Measurements from ENCODE around the gene PPP1R16B.

PPP1R16B gene

DNA sequence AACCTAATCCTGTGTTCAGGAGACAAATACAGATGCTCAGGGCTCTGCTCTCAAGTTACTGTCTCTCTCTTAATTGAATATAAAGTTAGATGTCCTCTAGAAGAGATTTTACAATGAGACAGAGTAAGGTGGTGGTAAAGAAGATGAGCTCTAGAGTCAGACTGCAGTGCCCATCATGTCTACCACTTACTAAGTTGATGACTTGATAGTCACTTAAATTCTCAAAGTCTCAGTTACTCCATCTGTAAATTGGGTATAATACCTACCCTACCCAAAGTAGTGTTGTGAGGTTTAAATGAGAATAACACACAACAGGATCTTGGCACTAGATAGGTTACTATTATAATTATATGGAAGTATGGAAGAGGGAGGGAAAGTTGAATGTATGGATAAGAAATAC lies 158.2 kb downstream of the PPP1R16B start:
- H3K9ac ChIP-seq (ENCODE audit: low read length), result no peak overlapping the region; the same call in 1 of the 2 replicates
- H3K79me2 ChIP-seq (ENCODE audit: insufficient read depth, low read length), result peaks cover 8% of the 10 kb centered on the region

DNA sequence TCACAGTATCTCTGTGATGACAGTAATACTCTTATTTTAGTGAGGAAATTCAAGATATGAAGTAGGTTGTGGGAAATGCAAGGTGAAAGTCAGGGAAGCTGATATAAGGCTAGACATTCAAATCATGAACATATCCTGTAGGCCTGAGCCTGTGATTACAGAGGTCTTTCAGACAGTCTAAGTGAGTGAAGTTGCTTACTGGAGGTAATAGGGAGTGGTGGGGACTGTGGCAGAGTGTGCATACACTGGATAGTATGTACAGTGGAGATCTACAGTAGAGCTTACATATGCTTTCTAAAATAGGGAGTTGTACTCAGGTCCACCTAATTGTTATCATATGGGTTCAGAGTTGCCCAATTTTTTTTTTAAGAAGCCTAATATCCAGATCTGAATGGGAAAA lies 159.8 kb downstream of the PPP1R16B start:
- Histone ChIP-seq H3K9ac (ENCODE audit: low read length) (no peak overlapping the region), H4K20me1 (ENCODE audit: insufficient read depth, low read length) (no peaks in the 10 kb centered on the region), H3K27ac (ENCODE audit: low read depth, low read length, poor library complexity, severe bottlenecking) (no peak overlapping the region), H3K9me2 (ENCODE audit: low read depth, low read length) (no peaks in the 10 kb centered on the region), H3K4me3 (ENCODE audit: low read depth, low read length, poor library complexity, severe bottlenecking) (no peak overlapping the region), H3K4me2 (ENCODE audit: low read length) (no peak overlapping the region), H3K79me2 (ENCODE audit: insufficient read depth, low read length) (peaks cover 8% of the 10 kb centered on the region), H3F3A (ENCODE audit: insufficient read depth, low read length) (0 out of 2 replicates have a peak, but pooled peaks cover 3% of the 10 kb centered on the region), H3K36me3 (ENCODE audit: insufficient read depth, low read length) (peaks cover 25% of the 10 kb centered on the region; the same call in 1 of the 2 replicates), H3K27me3 (ENCODE audit: insufficient read depth, low read length) (no peaks in the 10 kb centered on the region), H3K4me1 (ENCODE audit: insufficient read depth, low read length, severe bottlenecking) (peaks cover 24% of the 10 kb centered on the region), H3K9me3 (ENCODE audit: low read length) (no peaks in the 10 kb centered on the region), H2AFZ (ENCODE audit: low read length) (no peak overlapping the region)
- TF ChIP-seq EZH2 (IDR thresholded peaks at IDR 0.05; ENCODE audit: borderline replicate concordance, low read length), result no peak
- TF ChIP-seq CTCF (IDR thresholded peaks at IDR 0.05; ENCODE audit: low read length), result no peak

More for the DNA sequence above, 158.2 kb downstream of the PPP1R16B start:
- H3K4me1 ChIP-seq (ENCODE audit: insufficient read depth, low read length, severe bottlenecking), result peaks cover 24% of the 10 kb centered on the region
- peaks cover 11% of the 10 kb centered on the region; the same call in 1 of the 2 replicates for H3K36me3 ChIP-seq (ENCODE audit: insufficient read depth, low read length)
- peaks cover 3% of the 10 kb centered on the region; the same call in 1 of the 2 replicates for H3F3A ChIP-seq (ENCODE audit: insufficient read depth, low read length)
- no peak overlapping the region; the same call in 1 of the 2 replicates for H3K4me2 ChIP-seq (ENCODE audit: low read length)
- H3K9me2 ChIP-seq (ENCODE audit: low read depth, low read length), result no peaks in the 10 kb centered on the region
- H2AFZ ChIP-seq (ENCODE audit: low read length), result no peak overlapping the region
- H3K27ac ChIP-seq (ENCODE audit: low read depth, low read length, poor library complexity, severe bottlenecking), result no peak overlapping the region
- no peaks in the 10 kb centered on the region for H3K9me3 ChIP-seq (ENCODE audit: low read length)
- TF ChIP-seq EZH2 (IDR thresholded peaks at IDR 0.05; ENCODE audit: borderline replicate concordance, low read length) (no peak), CTCF (IDR thresholded peaks at IDR 0.05; ENCODE audit: low read length) (no peak)
- no peaks in the 10 kb centered on the region for H3K27me3 ChIP-seq (ENCODE audit: insufficient read depth, low read length)
- H3K4me3 ChIP-seq (ENCODE audit: low read depth, low read length, poor library complexity, severe bottlenecking), result no peak overlapping the region
- H4K20me1 ChIP-seq (ENCODE audit: insufficient read depth, low read length), result no peaks in the 10 kb centered on the region

DNA sequence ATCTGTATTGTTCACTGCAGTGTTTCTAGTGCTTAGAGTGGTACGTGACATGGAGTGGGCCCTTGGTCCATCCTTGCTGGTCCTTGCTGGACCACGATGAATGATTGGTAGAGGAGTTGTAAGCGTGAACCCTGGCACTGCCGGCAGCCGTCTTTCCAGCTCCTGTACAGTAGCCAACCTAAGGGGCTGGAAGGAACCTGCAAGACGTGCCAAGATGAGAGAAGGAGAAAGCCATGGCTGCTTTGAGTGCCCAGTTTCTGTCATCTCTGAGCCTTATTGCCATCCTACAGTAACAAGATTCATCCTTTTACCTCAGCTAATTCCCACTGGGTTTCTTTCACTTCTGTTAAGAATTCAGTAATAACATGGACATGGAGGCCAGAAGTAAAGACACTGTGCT lies 162.6 kb downstream of the PPP1R16B start:
- Histone ChIP-seq H3F3A (ENCODE audit: insufficient read depth, low read length) (no peaks in the 10 kb centered on the region), H3K9me2 (ENCODE audit: low read depth, low read length) (no peaks in the 10 kb centered on the region), H3K9me3 (ENCODE audit: low read length) (no peaks in the 10 kb centered on the region), H3K9ac (ENCODE audit: low read length) (no peak overlapping the region), H3K27me3 (ENCODE audit: insufficient read depth, low read length) (no peaks in the 10 kb centered on the region), H3K79me2 (ENCODE audit: insufficient read depth, low read length) (peaks cover 2% of the 10 kb centered on the region), H3K4me3 (ENCODE audit: low read depth, low read length, poor library complexity, severe bottlenecking) (no peak overlapping the region), H3K4me1 (ENCODE audit: insufficient read depth, low read length, severe bottlenecking) (peaks cover 12% of the 10 kb centered on the region), H3K27ac (ENCODE audit: low read depth, low read length, poor library complexity, severe bottlenecking) (no peak overlapping the region), H3K4me2 (ENCODE audit: low read length) (no peak overlapping the region), H3K36me3 (ENCODE audit: insufficient read depth, low read length) (peaks cover 42% of the 10 kb centered on the region; the same call in 1 of the 2 replicates), H2AFZ (ENCODE audit: low read length) (no peak overlapping the region), H4K20me1 (ENCODE audit: insufficient read depth, low read length) (no peaks in the 10 kb centered on the region)
- TF ChIP-seq EZH2 (IDR thresholded peaks at IDR 0.05; ENCODE audit: borderline replicate concordance, low read length) (no peak), CTCF (IDR thresholded peaks at IDR 0.05; ENCODE audit: low read length) (no peak)

All from OCI-LY1 (cell line).